GM23338 (cell line): Measurements from ENCODE around the gene KCTD13. TPM values are rescaled to one million over a fixed set of nuclear protein-coding genes. Genes with fewer than 3 reads are reported as not detected.

Source experiments
- ATAC-seq: fragments of 200-7000 bp; cut with Tn5 transposase; 3 replicates; pipeline ENCODE4 v1.9.1; 2020
- DNase-seq: peaks from one replicate; pipeline ENCODE4 v3.0.0-alpha.2; 2015; ENCODE audit warnings: low spot score
- H2AFZ ChIP-seq: fragments of 200-600 bp; sonication (generic); 2 replicates; pipeline ENCODE4 v1.8.0; 2016; ENCODE audit warnings: antibody characterized with exemption, mild to moderate bottlenecking, moderate library complexity
- H3F3A ChIP-seq: fragments of 200-600 bp; sonication (generic); replicated peaks from 2 replicates; pipeline ENCODE4 v1.8.0; 2017; ENCODE audit warnings: antibody characterized with exemption, mixed run types, low read depth
- H3K27ac ChIP-seq: fragments of 200-600 bp; sonication (generic); 2 replicates; pipeline ENCODE4 v1.6.1; 2016; ENCODE audit warnings: low read depth
- H3K27me3 ChIP-seq: fragments of 200-600 bp; sonication (generic); 2 replicates; pipeline ENCODE4 v1.8.0; 2016; ENCODE audit warnings: mild to moderate bottlenecking, mixed run types, moderate library complexity; ENCODE audit not compliant: insufficient read depth
- H3K36me3 ChIP-seq: fragments of 200-600 bp; sonication (generic); 2 replicates; pipeline ENCODE4 v1.8.0; 2016; ENCODE audit warnings: mild to moderate bottlenecking; ENCODE audit not compliant: insufficient read depth
- H3K4me1 ChIP-seq: fragments of 200-600 bp; sonication (generic); 2 replicates; pipeline ENCODE4 v1.8.0; 2016; ENCODE audit warnings: mild to moderate bottlenecking, moderate library complexity; ENCODE audit not compliant: insufficient read depth
- H3K4me2 ChIP-seq: fragments of 200-600 bp; sonication (generic); 2 replicates; pipeline ENCODE4 v1.7.1; 2017; ENCODE audit warnings: mixed run types
- H3K4me3 ChIP-seq: fragments of 200-600 bp; sonication (generic); 2 replicates; pipeline ENCODE4 v1.6.1; 2016; ENCODE audit warnings: mixed run types
- H3K79me2 ChIP-seq: fragments of 200-600 bp; sonication (generic); replicated peaks from 2 replicates; pipeline ENCODE4 v1.8.0; 2017; ENCODE audit warnings: mild to moderate bottlenecking; ENCODE audit not compliant: insufficient read depth
- H3K9me2 ChIP-seq: fragments of 200-600 bp; sonication (generic); 2 replicates; pipeline ENCODE4 v1.8.0; 2017; ENCODE audit not compliant: insufficient read depth
- H4K20me1 ChIP-seq: fragments of 200-600 bp; sonication (generic); replicated peaks from 2 replicates; pipeline ENCODE4 v1.8.0; 2017; ENCODE audit warnings: mild to moderate bottlenecking; ENCODE audit not compliant: insufficient read depth
- H3K27ac Mint-ChIP-seq: 2 replicates; pipeline ENCODE4 v1.8.0; 2020; ENCODE audit warnings: inconsistent platforms, mild to moderate bottlenecking, moderate library complexity, mixed read lengths
- H3K27me3 Mint-ChIP-seq: 3 replicates; pipeline ENCODE4 v1.8.0; 2022; ENCODE audit warnings: low read depth, mild to moderate bottlenecking, moderate library complexity, mixed read lengths, inconsistent platforms; ENCODE audit not compliant: insufficient read depth, poor library complexity
- H3K36me3 Mint-ChIP-seq: 3 replicates; pipeline ENCODE4 v1.8.0; 2021; ENCODE audit warnings: low read depth, mild to moderate bottlenecking, inconsistent platforms, moderate library complexity, mixed read lengths
- H3K4me1 Mint-ChIP-seq: 3 replicates; pipeline ENCODE4 v1.8.0; 2020; ENCODE audit warnings: mild to moderate bottlenecking, inconsistent platforms, mixed read lengths
- H3K4me3 Mint-ChIP-seq: 3 replicates; pipeline ENCODE4 v1.8.0; 2021; ENCODE audit warnings: moderate library complexity, mild to moderate bottlenecking, inconsistent platforms, mixed read lengths
- H3K9me3 Mint-ChIP-seq: 3 replicates; pipeline ENCODE4 v1.8.0; 2020; ENCODE audit warnings: moderate library complexity, mild to moderate bottlenecking, inconsistent platforms, mixed read lengths
- CREB1 ChIP-seq: fragments of 250-450 bp; sonication (Bioruptor Pico); IDR thresholded peaks from 2 replicates; pipeline ENCODE4 v1.5.0; 2020; ENCODE audit warnings: low read depth, mild to moderate bottlenecking, moderate library complexity
- EZH2 ChIP-seq: fragments of 200-600 bp; sonication (generic); IDR thresholded peaks from one replicate; pipeline ENCODE4 v1.8.0; 2017; ENCODE audit warnings: antibody characterized with exemption, mild to moderate bottlenecking, low read depth; ENCODE audit not compliant: unreplicated experiment
- EZH2phosphoT487 ChIP-seq: fragments of 200-600 bp; sonication (generic); IDR thresholded peaks from one replicate; pipeline ENCODE4 v1.8.1; 2018; ENCODE audit warnings: antibody characterized with exemption; ENCODE audit not compliant: unreplicated experiment
- JUNB ChIP-seq: IDR thresholded peaks from one replicate; pipeline ENCODE4 v1.6.1; 2016; ENCODE audit warnings: antibody characterized with exemption; ENCODE audit not compliant: unreplicated experiment
- NANOG ChIP-seq: IDR thresholded peaks from 2 replicates; pipeline ENCODE4 v1.6.1; 2016; ENCODE audit warnings: antibody characterized with exemption, borderline replicate concordance
- POLR2AphosphoS5 ChIP-seq: IDR thresholded peaks from 2 replicates; pipeline ENCODE4 v1.6.1; 2016; ENCODE audit warnings: antibody characterized with exemption, low read depth
- STAT1 ChIP-seq: IDR thresholded peaks from one replicate; pipeline ENCODE4 v1.6.1; 2016; ENCODE audit warnings: antibody characterized with exemption; ENCODE audit not compliant: unreplicated experiment
- ZNF114 ChIP-seq: fragments of 250-450 bp; sonication (Bioruptor Pico); IDR thresholded peaks from 2 replicates; pipeline ENCODE4 v1.5.0; 2020; ENCODE audit warnings: mild to moderate bottlenecking, moderate library complexity
- ZNF331 ChIP-seq: fragments of 250-450 bp; sonication (Bioruptor Pico); IDR thresholded peaks from 2 replicates; pipeline ENCODE4 v1.5.0; 2020; ENCODE audit warnings: low read depth, mild to moderate bottlenecking, moderate library complexity
- polyA plus RNA-seq: library from polyadenylated mRNA; unstranded; fragments of >200 nt; fragmentation: Nextera tagmentation; extraction: Ambion mirVana; gene quantifications from 2 replicates; pipeline ENCODE4 v1.2.1, GENCODE V29; 2016
- total RNA-seq: library from RNA; depleted of rRNA; stranded (reverse); fragments of >200 nt; shearing (Covaris generic); gene quantifications from 2 replicates; pipeline ENCODE4 v1.2.3, GENCODE V29; 2014
- TF ChIP-seq, protein P1 (sequence below): IDR thresholded peaks from 2 replicates; pipeline ENCODE4 v1.6.1; 2016; ENCODE audit warnings: antibody characterized with exemption
- TF ChIP-seq, protein P2 (sequence below), 2 experiments: fragments of 200-600 bp in 1 of 2; sonication (generic) in 1 of 2; conservative IDR thresholded peaks; 2 replicates each; pipeline versions ENCODE4 v1.5.1 to v1.6.1; 2016 to 2017; ENCODE audit warnings: antibody characterized with exemption in 2 of 2, low read depth in 2 of 2, mild to moderate bottlenecking in 2 of 2, moderate library complexity in 1 of 2
- TF ChIP-seq, protein P3 (sequence below): IDR thresholded peaks from one replicate; pipeline ENCODE4 v1.6.1; 2018; ENCODE audit warnings: antibody characterized with exemption; ENCODE audit not compliant: unreplicated experiment
- TF ChIP-seq, protein P4 (sequence below): fragments of 250-450 bp; sonication (Bioruptor Pico); IDR thresholded peaks from 2 replicates; pipeline ENCODE4 v1.5.0; 2020; ENCODE audit warnings: mild to moderate bottlenecking, moderate library complexity

Gene KCTD13
- total and polyA plus RNA-seq, 2 experiments from 2014 or later: 10.1 to 12.2 TPM

DNA sequence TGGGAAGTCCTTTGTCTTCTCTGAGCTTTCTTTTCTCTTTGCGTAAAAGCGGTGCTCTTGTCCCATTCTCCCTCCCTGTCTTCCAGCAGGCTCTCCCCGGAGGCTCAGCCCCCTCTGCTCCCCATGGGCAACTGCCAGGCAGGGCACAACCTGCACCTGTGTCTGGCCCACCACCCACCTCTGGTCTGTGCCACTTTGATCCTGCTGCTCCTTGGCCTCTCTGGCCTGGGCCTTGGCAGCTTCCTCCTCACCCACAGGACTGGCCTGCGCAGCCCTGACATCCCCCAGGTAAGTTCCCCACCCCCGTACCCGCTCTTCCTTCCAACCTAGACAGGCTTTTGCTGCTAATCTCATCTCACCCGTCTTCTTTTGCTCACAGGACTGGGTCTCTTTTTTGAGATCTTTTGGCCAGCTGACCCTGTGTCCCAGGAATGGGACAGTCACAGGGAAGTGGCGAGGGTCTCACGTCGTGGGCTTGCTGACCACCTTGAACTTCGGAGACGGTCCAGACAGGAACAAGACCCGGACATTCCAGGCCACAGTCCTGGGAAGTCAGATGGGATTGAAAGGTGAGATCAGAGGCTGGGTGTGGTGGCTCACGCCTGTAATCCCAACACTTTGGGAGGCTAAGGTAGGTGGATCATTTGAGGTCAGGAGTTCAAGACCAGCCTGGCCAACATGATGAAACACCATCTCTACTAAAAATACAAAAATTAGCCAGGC is 37.2 kb upstream of the KCTD13 start:
- no peaks in the 10 kb centered on the region for H3K27me3 ChIP-seq
- peaks cover 6% of the 10 kb centered on the region for H3K4me1 ChIP-seq
- H2AFZ ChIP-seq: 0 out of 2 replicates have a peak overlapping the region, but pooled peaks have one; percentile 94
- H3K4me2 ChIP-seq: peak overlapping the region; percentile 88
- H3K4me3 Mint-ChIP-seq: peak overlapping the region; percentile 84
- H3F3A ChIP-seq: 0 out of 2 replicates have a peak, but pooled peaks cover 6% of the 10 kb centered on the region
- DNase-seq (no peak), ATAC-seq (no peak)
- H4K20me1 ChIP-seq: no peaks in the 10 kb centered on the region
- H3K4me3 ChIP-seq: no peak overlapping the region; the same call in 1 of the 2 replicates
- no peaks in the 10 kb centered on the region for H3K79me2 ChIP-seq
- H3K4me1 Mint-ChIP-seq: peaks cover 16% of the 10 kb centered on the region
- H3K36me3 ChIP-seq: no peaks in the 10 kb centered on the region
- no peak overlapping the region for H3K27ac ChIP-seq
- H3K27ac Mint-ChIP-seq: no peak overlapping the region
- H3K27me3 Mint-ChIP-seq: peaks cover 8% of the 10 kb centered on the region
- TF ChIP-seq ZNF331 (CRISPR knock-in tag): no peak
- no peak for TF ChIP-seq JUNB
- no peak for TF ChIP-seq POLR2AphosphoS5
- TF ChIP-seq, protein P1, sequence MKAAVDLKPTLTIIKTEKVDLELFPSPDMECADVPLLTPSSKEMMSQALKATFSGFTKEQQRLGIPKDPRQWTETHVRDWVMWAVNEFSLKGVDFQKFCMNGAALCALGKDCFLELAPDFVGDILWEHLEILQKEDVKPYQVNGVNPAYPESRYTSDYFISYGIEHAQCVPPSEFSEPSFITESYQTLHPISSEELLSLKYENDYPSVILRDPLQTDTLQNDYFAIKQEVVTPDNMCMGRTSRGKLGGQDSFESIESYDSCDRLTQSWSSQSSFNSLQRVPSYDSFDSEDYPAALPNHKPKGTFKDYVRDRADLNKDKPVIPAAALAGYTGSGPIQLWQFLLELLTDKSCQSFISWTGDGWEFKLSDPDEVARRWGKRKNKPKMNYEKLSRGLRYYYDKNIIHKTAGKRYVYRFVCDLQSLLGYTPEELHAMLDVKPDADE: no peak
- no peak for TF ChIP-seq NANOG
- TF ChIP-seq EZH2: no peak
- TF ChIP-seq, protein P2, sequence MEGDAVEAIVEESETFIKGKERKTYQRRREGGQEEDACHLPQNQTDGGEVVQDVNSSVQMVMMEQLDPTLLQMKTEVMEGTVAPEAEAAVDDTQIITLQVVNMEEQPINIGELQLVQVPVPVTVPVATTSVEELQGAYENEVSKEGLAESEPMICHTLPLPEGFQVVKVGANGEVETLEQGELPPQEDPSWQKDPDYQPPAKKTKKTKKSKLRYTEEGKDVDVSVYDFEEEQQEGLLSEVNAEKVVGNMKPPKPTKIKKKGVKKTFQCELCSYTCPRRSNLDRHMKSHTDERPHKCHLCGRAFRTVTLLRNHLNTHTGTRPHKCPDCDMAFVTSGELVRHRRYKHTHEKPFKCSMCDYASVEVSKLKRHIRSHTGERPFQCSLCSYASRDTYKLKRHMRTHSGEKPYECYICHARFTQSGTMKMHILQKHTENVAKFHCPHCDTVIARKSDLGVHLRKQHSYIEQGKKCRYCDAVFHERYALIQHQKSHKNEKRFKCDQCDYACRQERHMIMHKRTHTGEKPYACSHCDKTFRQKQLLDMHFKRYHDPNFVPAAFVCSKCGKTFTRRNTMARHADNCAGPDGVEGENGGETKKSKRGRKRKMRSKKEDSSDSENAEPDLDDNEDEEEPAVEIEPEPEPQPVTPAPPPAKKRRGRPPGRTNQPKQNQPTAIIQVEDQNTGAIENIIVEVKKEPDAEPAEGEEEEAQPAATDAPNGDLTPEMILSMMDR (conservative IDR thresholded peaks at IDR 0.05; ENCODE audit: low read depth in 2 of 2): no peak
- no peak for TF ChIP-seq CREB1 (CRISPR knock-in tag)
- TF ChIP-seq EZH2phosphoT487: no peak
- TF ChIP-seq, protein P3, sequence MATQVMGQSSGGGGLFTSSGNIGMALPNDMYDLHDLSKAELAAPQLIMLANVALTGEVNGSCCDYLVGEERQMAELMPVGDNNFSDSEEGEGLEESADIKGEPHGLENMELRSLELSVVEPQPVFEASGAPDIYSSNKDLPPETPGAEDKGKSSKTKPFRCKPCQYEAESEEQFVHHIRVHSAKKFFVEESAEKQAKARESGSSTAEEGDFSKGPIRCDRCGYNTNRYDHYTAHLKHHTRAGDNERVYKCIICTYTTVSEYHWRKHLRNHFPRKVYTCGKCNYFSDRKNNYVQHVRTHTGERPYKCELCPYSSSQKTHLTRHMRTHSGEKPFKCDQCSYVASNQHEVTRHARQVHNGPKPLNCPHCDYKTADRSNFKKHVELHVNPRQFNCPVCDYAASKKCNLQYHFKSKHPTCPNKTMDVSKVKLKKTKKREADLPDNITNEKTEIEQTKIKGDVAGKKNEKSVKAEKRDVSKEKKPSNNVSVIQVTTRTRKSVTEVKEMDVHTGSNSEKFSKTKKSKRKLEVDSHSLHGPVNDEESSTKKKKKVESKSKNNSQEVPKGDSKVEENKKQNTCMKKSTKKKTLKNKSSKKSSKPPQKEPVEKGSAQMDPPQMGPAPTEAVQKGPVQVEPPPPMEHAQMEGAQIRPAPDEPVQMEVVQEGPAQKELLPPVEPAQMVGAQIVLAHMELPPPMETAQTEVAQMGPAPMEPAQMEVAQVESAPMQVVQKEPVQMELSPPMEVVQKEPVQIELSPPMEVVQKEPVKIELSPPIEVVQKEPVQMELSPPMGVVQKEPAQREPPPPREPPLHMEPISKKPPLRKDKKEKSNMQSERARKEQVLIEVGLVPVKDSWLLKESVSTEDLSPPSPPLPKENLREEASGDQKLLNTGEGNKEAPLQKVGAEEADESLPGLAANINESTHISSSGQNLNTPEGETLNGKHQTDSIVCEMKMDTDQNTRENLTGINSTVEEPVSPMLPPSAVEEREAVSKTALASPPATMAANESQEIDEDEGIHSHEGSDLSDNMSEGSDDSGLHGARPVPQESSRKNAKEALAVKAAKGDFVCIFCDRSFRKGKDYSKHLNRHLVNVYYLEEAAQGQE: no peak
- no peak for TF ChIP-seq STAT1
- TF ChIP-seq, protein P4, sequence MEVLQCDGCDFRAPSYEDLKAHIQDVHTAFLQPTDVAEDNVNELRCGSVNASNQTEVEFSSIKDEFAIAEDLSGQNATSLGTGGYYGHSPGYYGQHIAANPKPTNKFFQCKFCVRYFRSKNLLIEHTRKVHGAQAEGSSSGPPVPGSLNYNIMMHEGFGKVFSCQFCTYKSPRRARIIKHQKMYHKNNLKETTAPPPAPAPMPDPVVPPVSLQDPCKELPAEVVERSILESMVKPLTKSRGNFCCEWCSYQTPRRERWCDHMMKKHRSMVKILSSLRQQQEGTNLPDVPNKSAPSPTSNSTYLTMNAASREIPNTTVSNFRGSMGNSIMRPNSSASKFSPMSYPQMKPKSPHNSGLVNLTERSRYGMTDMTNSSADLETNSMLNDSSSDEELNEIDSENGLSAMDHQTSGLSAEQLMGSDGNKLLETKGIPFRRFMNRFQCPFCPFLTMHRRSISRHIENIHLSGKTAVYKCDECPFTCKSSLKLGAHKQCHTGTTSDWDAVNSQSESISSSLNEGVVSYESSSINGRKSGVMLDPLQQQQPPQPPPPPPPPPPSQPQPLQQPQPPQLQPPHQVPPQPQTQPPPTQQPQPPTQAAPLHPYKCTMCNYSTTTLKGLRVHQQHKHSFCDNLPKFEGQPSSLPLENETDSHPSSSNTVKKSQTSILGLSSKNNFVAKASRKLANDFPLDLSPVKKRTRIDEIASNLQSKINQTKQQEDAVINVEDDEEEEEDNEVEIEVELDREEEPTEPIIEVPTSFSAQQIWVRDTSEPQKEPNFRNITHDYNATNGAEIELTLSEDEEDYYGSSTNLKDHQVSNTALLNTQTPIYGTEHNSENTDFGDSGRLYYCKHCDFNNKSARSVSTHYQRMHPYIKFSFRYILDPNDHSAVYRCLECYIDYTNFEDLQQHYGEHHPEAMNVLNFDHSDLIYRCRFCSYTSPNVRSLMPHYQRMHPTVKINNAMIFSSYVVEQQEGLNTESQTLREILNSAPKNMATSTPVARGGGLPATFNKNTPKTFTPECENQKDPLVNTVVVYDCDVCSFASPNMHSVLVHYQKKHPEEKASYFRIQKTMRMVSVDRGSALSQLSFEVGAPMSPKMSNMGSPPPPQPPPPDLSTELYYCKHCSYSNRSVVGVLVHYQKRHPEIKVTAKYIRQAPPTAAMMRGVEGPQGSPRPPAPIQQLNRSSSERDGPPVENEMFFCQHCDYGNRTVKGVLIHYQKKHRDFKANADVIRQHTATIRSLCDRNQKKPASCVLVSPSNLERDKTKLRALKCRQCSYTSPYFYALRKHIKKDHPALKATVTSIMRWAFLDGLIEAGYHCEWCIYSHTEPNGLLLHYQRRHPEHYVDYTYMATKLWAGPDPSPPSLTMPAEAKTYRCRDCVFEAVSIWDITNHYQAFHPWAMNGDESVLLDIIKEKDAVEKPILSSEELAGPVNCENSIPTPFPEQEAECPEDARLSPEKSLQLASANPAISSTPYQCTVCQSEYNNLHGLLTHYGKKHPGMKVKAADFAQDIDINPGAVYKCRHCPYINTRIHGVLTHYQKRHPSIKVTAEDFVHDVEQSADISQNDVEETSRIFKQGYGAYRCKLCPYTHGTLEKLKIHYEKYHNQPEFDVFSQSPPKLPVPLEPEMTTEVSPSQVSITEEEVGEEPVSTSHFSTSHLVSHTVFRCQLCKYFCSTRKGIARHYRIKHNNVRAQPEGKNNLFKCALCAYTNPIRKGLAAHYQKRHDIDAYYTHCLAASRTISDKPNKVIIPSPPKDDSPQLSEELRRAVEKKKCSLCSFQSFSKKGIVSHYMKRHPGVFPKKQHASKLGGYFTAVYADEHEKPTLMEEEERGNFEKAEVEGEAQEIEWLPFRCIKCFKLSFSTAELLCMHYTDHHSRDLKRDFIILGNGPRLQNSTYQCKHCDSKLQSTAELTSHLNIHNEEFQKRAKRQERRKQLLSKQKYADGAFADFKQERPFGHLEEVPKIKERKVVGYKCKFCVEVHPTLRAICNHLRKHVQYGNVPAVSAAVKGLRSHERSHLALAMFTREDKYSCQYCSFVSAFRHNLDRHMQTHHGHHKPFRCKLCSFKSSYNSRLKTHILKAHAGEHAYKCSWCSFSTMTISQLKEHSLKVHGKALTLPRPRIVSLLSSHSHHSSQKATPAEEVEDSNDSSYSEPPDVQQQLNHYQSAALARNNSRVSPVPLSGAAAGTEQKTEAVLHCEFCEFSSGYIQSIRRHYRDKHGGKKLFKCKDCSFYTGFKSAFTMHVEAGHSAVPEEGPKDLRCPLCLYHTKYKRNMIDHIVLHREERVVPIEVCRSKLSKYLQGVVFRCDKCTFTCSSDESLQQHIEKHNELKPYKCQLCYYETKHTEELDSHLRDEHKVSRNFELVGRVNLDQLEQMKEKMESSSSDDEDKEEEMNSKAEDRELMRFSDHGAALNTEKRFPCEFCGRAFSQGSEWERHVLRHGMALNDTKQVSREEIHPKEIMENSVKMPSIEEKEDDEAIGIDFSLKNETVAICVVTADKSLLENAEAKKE (CRISPR knock-in tag): no peak
- no peak for TF ChIP-seq ZNF114
- H3K9me2 ChIP-seq: no peaks in the 10 kb centered on the region
- no peaks in the 10 kb centered on the region for H3K9me3 Mint-ChIP-seq
- H3K36me3 Mint-ChIP-seq: peaks cover 7% of the 10 kb centered on the region; the same call in 2 of the 3 replicates
